Kidney (tissue), 14 donors: ENCODE data around the gene CDK16. TPM values are rescaled to one million over a fixed set of nuclear protein-coding genes. Genes with fewer than 3 reads are reported as not detected.

Source experiments
- DNase-seq, 5 donors: peaks; one replicate each; pipeline ENCODE4 v3.0.0-alpha.2; 2013 to 2020
- FAIRE-seq: peaks from 2 replicates; lab custom pipeline; 2012; peaks lifted over from hg19 to GRCh38; lab: Jason Lieb, UNC
- H3K27ac ChIP-seq, 2 donors: one replicate each; pipeline ENCODE4 v1.7.0; 2013; ENCODE audit warnings: low read depth in 2 of 2, low read length in 2 of 2, inconsistent platforms in 1 of 2
- H3K27me3 ChIP-seq: one replicate; pipeline ENCODE4 v1.7.1; 2013; ENCODE audit warnings: low read length, inconsistent platforms; ENCODE audit not compliant: control insufficient read depth, insufficient read depth
- H3K36me3 ChIP-seq, 3 donors: one replicate each; pipeline versions ENCODE4 v1.7.0 to v1.7.1; 2013; ENCODE audit warnings: low read length in 3 of 3, control low read depth in 1 of 3, inconsistent platforms in 1 of 3; ENCODE audit not compliant: insufficient read depth in 3 of 3, control insufficient read depth in 2 of 3
- H3K4me1 ChIP-seq, 3 donors: one replicate each; pipeline versions ENCODE4 v1.7.0 to v1.7.1; 2013; ENCODE audit warnings: low read length in 3 of 3, inconsistent platforms in 1 of 3, low read depth in 1 of 3; ENCODE audit not compliant: control insufficient read depth in 2 of 3, insufficient read depth in 2 of 3
- H3K4me3 ChIP-seq, 3 donors: one replicate each; pipeline versions ENCODE4 v1.7.0 to v1.8.1; 2013; ENCODE audit warnings: low read length in 3 of 3, control low read depth in 1 of 3, inconsistent platforms in 1 of 3
- H3K9ac ChIP-seq, 3 donors: one replicate each; pipeline versions ENCODE4 v1.7.0 to v1.7.1; 2013; ENCODE audit warnings: low read length in 3 of 3, control low read depth in 1 of 3, inconsistent platforms in 1 of 3
- H3K9me3 ChIP-seq, 3 donors: one replicate each; pipeline versions ENCODE4 v1.7.0 to v1.7.1; 2013; ENCODE audit warnings: low read length in 3 of 3, control low read depth in 1 of 3, inconsistent platforms in 1 of 3; ENCODE audit not compliant: control insufficient read depth in 2 of 3, insufficient read depth in 1 of 3
- CTCF ChIP-seq: IDR thresholded peaks from 3 replicates; pipeline ENCODE4 v1.5.1; 2012; ENCODE audit warnings: mild to moderate bottlenecking, moderate library complexity, borderline replicate concordance; ENCODE audit not compliant: insufficient read depth; ENCODE audit errors: extremely low read depth
- intact Hi-C: fragments of 100-400 bp; cut with DNase I; formaldehyde crosslinking; loops from one replicate; pipeline ENCODE4 v1.11.1; 2022
- polyA plus RNA-seq: library from polyadenylated mRNA; stranded (reverse); fragments of 350-450 nt; fragmentation: Illumina TruSeq; extraction: RNeasy Lipid Tissue Mini Kit (QIAGEN cat#74804); gene quantifications from one replicate; pipeline ENCODE4 v1.2.3, GENCODE V29; 2014; ENCODE audit warnings: low read depth, low replicate concordance; ENCODE audit not compliant: insufficient read depth
- total RNA-seq: library from RNA; stranded (reverse); fragmentation: NEBNext Ultra II Directional; extraction: Animal tissue kit (Norgen Biotek cat#: 25700); gene quantifications from one replicate; pipeline ENCODE4 v1.2.1, GENCODE V29; 2021
- donor health status: control.
- donor health status: control.
- donor health status: control.
- donor health status: control.
- donor health status: control.
- donor health status: DM: yes; HTN: yes; CAD: no.
- donor health status: Normal renal cell carcinoma (clear cell type).

Gene CDK16
- total and polyA plus RNA-seq, 2 donors from 2014 or later = 89.1 to 96.1 TPM

GRCh38 chrX:47187106-47187677, 31.3 kb upstream of the CDK16 start:
- DNase-seq = peak in 3 of 5 donors; percentile 31 to 60 (median 49)
- H3K36me3 ChIP-seq = peaks cover 0 to 4% (median 4%) of the 10 kb centered on the region in 3 donors
- H3K9ac ChIP-seq = no peak overlapping the region
- no peak overlapping the region for H3K4me3 ChIP-seq
- no peak for FAIRE-seq
- H3K27ac ChIP-seq = no peak overlapping the region
- intact Hi-C loops = no loop called here
- H3K9me3 ChIP-seq = no peaks in the 10 kb centered on the region
- H3K27me3 ChIP-seq = peaks cover 15% of the 10 kb centered on the region
- TF ChIP-seq CTCF = no peak
- no peaks in the 10 kb centered on the region for H3K4me1 ChIP-seq

DNA sequence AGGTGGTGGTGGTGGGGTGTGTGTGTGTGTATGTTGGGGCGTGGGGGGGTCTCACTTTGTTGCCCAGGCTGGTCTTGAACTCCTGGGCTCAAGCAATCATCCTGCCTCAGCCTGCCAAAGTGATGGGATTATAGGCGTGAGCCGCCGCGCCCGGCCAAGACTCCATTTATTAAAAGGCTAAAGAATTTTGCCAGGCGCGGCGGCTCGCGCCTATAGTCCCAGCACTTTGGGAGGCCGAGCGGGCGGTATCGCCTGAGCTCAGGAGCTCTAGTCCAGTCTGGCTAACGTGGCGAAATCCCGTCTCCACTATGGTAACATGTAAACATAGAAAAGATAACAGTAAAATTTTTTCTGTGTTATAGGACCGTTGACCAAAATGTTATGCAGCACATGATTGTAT, 28.6 kb upstream of the CDK16 start:
- FAIRE-seq (no peak), DNase-seq (peak in 1 of 5 donors; percentile 67)
- no peak overlapping the region for H3K9ac ChIP-seq
- peaks cover 13% of the 10 kb centered on the region for H3K27me3 ChIP-seq
- H3K4me1 ChIP-seq = peaks cover 0 to 2% (median 0%) of the 10 kb centered on the region in 3 donors
- no peak overlapping the region for H3K4me3 ChIP-seq
- intact Hi-C loops = no loop called here
- H3K9me3 ChIP-seq = no peaks in the 10 kb centered on the region
- no peak overlapping the region for H3K27ac ChIP-seq
- no peak for TF ChIP-seq CTCF
- H3K36me3 ChIP-seq = peaks cover 0 to 4% (median 0%) of the 10 kb centered on the region in 3 donors

GRCh38 chrX:47190445-47191269, 27.8 kb upstream of the CDK16 start:
- Histone ChIP-seq H3K36me3 (peaks cover 0 to 4% (median 0%) of the 10 kb centered on the region in 3 donors), H3K27ac (peak overlapping the region; percentile 1 to 22), H3K4me3 (peak overlapping the region; percentile 49 to 69 (median 57)), H3K4me1 (peaks cover 0 to 6% (median 0%) of the 10 kb centered on the region in 3 donors), H3K9ac (peak overlapping the region in 1 of 3 donors; percentile 55), H3K9me3 (no peaks in the 10 kb centered on the region), H3K27me3 (peaks cover 13% of the 10 kb centered on the region)
- intact Hi-C loops = no loop called here
- no peak for TF ChIP-seq CTCF
- DNase-seq (peak; percentile 92 to 96 (median 93)), FAIRE-seq (no peak)
